ENCODE measurements around the gene ZNF668. TPM values are rescaled to one million over a fixed set of nuclear protein-coding genes. Genes with fewer than 3 reads are reported as not detected.

The ZNF668 gene
- total RNA-seq, 1 donor from 2014 or later: 13.6 TPM

- peak overlapping the region; percentile 98 for H3K4me3 Mint-ChIP-seq (ENCODE audit: unreplicated experiment)
- DNase-seq (ENCODE audit: low spot score): no peak
- H3K36me3 Mint-ChIP-seq (ENCODE audit: low read depth, unreplicated experiment): peaks cover 11% of the 10 kb centered on the region
- peaks cover 18% of the 10 kb centered on the region for H3K27me3 Mint-ChIP-seq (ENCODE audit: unreplicated experiment)
- peak overlapping the region; percentile 98 for H3K27ac Mint-ChIP-seq (ENCODE audit: unreplicated experiment)
- peaks cover 25% of the 10 kb centered on the region for H3K4me1 Mint-ChIP-seq (ENCODE audit: unreplicated experiment)
- TF ChIP-seq CTCF (IDR thresholded peaks at IDR 0.05; ENCODE audit: unreplicated experiment): no peak
- no peaks in the 10 kb centered on the region for H3K9me3 Mint-ChIP-seq (ENCODE audit: unreplicated experiment)
Observed at GRCh38 chr16:31071861-31072260, 2.2 kb downstream of the ZNF668 start.

DNA sequence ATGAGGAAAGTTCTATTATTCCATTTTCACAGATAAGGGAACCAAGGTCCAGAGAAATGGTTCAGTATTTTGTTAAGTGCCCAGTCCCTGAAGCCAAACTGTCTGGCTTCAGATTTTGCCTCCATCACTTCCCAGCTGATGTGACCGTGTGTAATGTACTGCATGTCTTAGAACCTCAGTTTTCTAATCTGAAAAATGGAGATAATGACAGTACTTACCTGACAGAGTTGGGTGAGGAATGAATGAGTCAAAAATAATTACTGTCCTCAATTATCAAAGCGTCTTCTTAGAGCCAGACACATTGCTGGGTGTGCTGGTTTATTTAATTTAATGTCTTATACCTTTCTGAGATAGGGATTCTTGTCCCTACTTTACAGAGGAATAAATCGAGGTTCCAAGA, 6.7 kb downstream of the ZNF668 start:
- Mint-ChIP-seq H3K4me3 (ENCODE audit: unreplicated experiment) (no peak overlapping the region), H3K36me3 (ENCODE audit: low read depth, unreplicated experiment) (peaks cover 11% of the 10 kb centered on the region), H3K27ac (ENCODE audit: unreplicated experiment) (no peak overlapping the region), H3K27me3 (ENCODE audit: unreplicated experiment) (peaks cover 20% of the 10 kb centered on the region), H3K4me1 (ENCODE audit: unreplicated experiment) (peaks cover 39% of the 10 kb centered on the region), H3K9me3 (ENCODE audit: unreplicated experiment) (no peaks in the 10 kb centered on the region)
- DNase-seq (ENCODE audit: low spot score): no peak
- TF ChIP-seq CTCF (IDR thresholded peaks at IDR 0.05; ENCODE audit: unreplicated experiment): no peak

DNA sequence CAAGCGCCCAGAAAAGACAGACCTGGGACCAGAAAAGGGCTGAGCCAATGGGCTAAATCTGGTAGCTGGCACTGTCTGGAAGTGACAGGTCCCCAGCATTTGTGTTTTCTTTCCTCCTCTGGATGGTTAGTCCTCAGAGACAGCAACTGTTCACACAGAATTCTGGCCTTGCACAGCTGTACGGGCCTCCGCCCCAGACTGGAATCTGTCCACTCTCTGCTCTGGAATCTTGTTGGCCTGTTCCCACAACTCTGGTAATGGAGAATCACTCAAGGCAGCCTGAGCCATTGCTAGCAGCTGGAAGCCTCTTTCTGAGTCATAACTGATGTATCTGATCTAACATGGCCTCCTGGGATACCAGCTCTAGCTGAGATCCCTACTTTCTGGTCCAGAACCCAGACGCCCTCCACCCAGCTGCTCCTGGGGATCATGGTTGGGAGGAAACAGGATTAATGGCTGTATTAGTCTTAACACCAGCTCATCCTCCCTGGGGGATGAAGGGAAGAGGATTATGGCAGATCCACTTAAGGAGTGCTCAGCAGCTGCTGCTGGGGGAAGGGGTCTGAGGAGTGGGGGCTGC, 9.1 kb downstream of the ZNF668 start:
- DNase-seq (ENCODE audit: low spot score): no peak

DNA sequence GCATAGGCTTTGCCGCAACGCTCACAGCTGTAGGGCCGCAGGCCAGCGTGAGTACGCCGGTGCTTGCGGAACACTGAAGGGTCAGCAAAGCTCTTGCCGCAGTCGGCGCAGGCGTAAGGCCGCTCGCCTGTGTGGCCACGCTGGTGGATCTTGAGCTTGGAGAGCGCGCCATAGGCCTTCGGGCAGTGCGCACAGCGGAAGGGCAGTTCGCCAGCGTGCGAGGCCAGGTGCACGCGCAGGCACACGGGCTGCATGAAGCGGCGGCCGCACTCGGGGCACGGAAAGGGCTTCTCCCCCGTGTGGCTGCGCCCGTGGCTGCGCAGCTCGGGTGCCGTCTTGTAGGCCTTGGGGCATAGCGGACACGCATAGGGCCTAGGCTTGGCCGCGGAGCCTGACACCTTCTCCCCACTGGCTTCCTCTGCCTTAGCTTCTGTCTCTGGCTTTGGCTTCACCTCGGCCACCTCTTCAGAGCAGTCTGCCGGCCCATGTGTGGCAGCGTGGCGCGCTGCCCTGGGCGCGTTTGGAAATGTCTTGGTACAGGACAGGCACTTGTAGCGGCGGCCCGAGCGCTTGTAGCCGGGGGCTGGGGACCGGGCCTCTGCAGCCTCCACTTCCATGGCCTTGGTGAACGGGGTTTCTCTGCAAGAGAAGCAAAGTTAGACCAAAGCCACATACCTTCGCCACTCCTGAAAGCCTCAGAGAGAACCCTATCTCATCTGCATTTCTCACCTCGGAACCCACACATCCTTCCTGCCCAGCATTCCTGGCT, 10.0 kb downstream of the ZNF668 start:
- Mint-ChIP-seq H3K36me3 (ENCODE audit: low read depth, unreplicated experiment) (peaks cover 19% of the 10 kb centered on the region), H3K27ac (ENCODE audit: unreplicated experiment) (peak overlapping the region; percentile 97), H3K4me1 (ENCODE audit: unreplicated experiment) (peaks cover 31% of the 10 kb centered on the region), H3K4me3 (ENCODE audit: unreplicated experiment) (peak overlapping the region; percentile 80), H3K9me3 (ENCODE audit: unreplicated experiment) (no peaks in the 10 kb centered on the region), H3K27me3 (ENCODE audit: unreplicated experiment) (peaks cover 22% of the 10 kb centered on the region)
- no peak for TF ChIP-seq CTCF (IDR thresholded peaks at IDR 0.05; ENCODE audit: unreplicated experiment)
- no peak for DNase-seq (ENCODE audit: low spot score)

More for the DNA sequence above, 9.1 kb downstream of the ZNF668 start:
- peaks cover 19% of the 10 kb centered on the region for H3K36me3 Mint-ChIP-seq (ENCODE audit: low read depth, unreplicated experiment)
- H3K4me1 Mint-ChIP-seq (ENCODE audit: unreplicated experiment): peaks cover 31% of the 10 kb centered on the region
- H3K27ac Mint-ChIP-seq (ENCODE audit: unreplicated experiment): peak overlapping the region; percentile 97
- H3K9me3 Mint-ChIP-seq (ENCODE audit: unreplicated experiment): no peaks in the 10 kb centered on the region
- TF ChIP-seq CTCF (IDR thresholded peaks at IDR 0.05; ENCODE audit: unreplicated experiment): no peak
- H3K27me3 Mint-ChIP-seq (ENCODE audit: unreplicated experiment): peaks cover 22% of the 10 kb centered on the region
- peak overlapping the region; percentile 80 for H3K4me3 Mint-ChIP-seq (ENCODE audit: unreplicated experiment)

DNA sequence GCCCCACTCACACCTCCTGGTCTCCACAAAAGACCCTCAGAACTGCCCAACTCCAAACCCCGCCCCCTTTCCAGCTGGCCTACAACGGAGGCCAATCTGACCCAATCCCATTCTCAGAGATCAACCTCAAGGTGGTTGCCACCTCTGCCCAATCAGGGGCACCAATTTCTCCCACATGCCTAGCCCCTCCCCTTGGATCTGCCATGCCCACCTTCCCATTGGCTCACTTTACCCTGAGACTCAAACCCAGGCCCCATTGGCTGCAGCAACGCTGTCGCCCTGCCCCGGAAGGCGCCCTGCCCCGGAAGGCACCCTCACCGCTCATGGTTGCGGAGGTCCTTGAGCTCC, 10.6 kb downstream of the ZNF668 start:
- H3K27ac Mint-ChIP-seq (ENCODE audit: unreplicated experiment): peak overlapping the region; percentile 97
- H3K27me3 Mint-ChIP-seq (ENCODE audit: unreplicated experiment): peaks cover 22% of the 10 kb centered on the region
- peak overlapping the region; percentile 76 for H3K4me3 Mint-ChIP-seq (ENCODE audit: unreplicated experiment)
- no peak for TF ChIP-seq CTCF (IDR thresholded peaks at IDR 0.05; ENCODE audit: unreplicated experiment)
- H3K9me3 Mint-ChIP-seq (ENCODE audit: unreplicated experiment): no peaks in the 10 kb centered on the region
- peaks cover 19% of the 10 kb centered on the region for H3K36me3 Mint-ChIP-seq (ENCODE audit: low read depth, unreplicated experiment)
- DNase-seq (ENCODE audit: low spot score): no peak
- H3K4me1 Mint-ChIP-seq (ENCODE audit: unreplicated experiment): peaks cover 31% of the 10 kb centered on the region

All from endothelial cell (in vitro differentiated cells).